Neuron (in vitro differentiated cells): Measurements from ENCODE around the gene SERP1.

ENCODE experiments used
- H2AFZ ChIP-seq: one replicate; pipeline ENCODE4 v1.6.1; 2013; ENCODE audit warnings: low read depth, mild to moderate bottlenecking, inconsistent platforms, low read length, moderate library complexity
- H3K27me3 ChIP-seq: one replicate; pipeline ENCODE4 v1.6.1; 2013; ENCODE audit warnings: low read length; ENCODE audit not compliant: insufficient read depth
- H3K36me3 ChIP-seq: one replicate; pipeline ENCODE4 v1.6.1; 2013; ENCODE audit warnings: low read length; ENCODE audit not compliant: insufficient read depth
- H3K4me1 ChIP-seq: one replicate; pipeline ENCODE4 v1.6.1; 2013; ENCODE audit warnings: low read length; ENCODE audit not compliant: insufficient read depth
- H3K4me3 ChIP-seq: 2 replicates; pipeline ENCODE4 v1.5.1; 2013; ENCODE audit warnings: mild to moderate bottlenecking, low read length, moderate library complexity
- H3K9me3 ChIP-seq: one replicate; pipeline ENCODE4 v1.6.1; 2013; ENCODE audit warnings: low read length

SERP1 gene

GRCh38 chr3:150546226-150547044 lies at the start of gene SERP1, which contains the start of gene EIF2A:
TSS of gene SERP1 (minus strand) at chr3:150546496. CDS start at chr3:150546135, 361 bp downstream.
TSS of gene EIF2A (plus strand) at chr3:150546787. CDS start at chr3:150546803, 16 bp downstream.
- H3K9me3 ChIP-seq: no peaks in the 10 kb centered on the region
- H3K4me1 ChIP-seq: peaks cover 28% of the 10 kb centered on the region
- H3K27me3 ChIP-seq: no peaks in the 10 kb centered on the region
- peak within 1 kb of the TSS; percentile 51 for H2AFZ ChIP-seq
- peaks cover 17% of the 10 kb centered on the region for H3K36me3 ChIP-seq
- H3K4me3 ChIP-seq: peak within 1 kb of the TSS; percentile 64

DNA sequence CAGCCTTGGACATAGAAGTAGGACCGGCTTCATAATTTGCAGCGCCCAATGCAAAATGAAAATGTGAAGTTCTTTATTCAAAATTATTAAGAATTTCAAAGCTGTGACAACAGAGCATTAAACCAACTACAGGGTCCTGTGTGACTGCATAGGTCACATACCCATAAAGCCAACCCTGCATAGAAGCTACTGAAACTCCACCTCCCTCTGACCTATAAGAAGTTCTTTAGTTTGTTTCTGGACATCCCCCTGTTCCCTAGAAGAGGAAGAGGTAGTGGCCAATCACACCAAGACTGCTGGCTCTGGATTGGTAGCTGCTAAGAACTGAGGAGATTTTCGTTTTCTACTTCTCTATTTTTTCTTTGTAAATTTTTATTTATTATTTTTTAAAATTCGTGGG lies 47.9 kb upstream of the SERP1 start:
- Histone ChIP-seq H3K36me3 (peaks cover 2% of the 10 kb centered on the region), H3K9me3 (peaks cover 3% of the 10 kb centered on the region), H2AFZ (no peak overlapping the region), H3K27me3 (no peaks in the 10 kb centered on the region), H3K4me3 (no peak overlapping the region), H3K4me1 (peaks cover 4% of the 10 kb centered on the region)

GRCh38 chr3:150589759-150590158 lies 43.5 kb upstream of the SERP1 start:
- no peak overlapping the region for H3K4me3 ChIP-seq
- H3K27me3 ChIP-seq: no peaks in the 10 kb centered on the region
- H3K4me1 ChIP-seq: no peaks in the 10 kb centered on the region
- no peak overlapping the region for H2AFZ ChIP-seq
- H3K9me3 ChIP-seq: peaks cover 2% of the 10 kb centered on the region
- H3K36me3 ChIP-seq: peaks cover 22% of the 10 kb centered on the region

DNA sequence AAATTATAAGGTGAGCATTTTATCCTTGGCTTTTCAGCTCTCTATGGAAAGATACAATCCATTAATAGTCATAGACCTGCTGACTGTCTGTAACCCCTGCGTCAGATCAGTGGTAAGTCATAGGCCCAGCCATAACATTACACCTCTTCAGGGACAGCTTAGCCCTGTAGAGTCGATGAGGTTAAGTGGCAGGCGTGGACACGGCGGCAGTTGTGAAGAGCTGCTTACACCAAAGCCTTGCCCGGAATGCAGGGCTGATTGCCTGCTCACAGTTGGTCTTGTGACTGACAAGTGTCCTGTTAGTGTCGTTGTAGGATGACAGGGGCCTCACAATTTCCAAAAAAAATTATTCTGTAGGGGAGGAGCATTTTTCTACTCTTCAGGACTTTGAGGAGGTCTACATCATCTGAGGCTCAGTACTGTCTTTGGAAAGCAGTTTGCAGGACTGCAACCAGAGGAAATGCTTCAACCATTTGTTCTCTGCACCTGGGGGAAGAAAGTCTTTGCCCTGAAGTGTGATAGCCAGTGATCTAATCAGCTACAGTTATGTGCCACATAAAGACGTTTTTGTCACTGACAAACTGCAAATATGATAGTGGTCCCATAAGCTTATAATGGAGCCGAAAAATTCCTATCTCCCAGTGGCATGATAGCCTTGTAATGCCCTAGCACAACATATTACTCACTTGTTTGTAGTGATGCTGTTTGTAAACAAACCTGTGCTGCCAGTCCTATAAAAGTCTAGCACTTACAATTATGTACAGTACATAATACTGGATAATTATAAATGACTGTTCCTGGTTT lies 41.9 kb upstream of the SERP1 start:
- Histone ChIP-seq H3K4me3 (no peak overlapping the region), H3K27me3 (no peaks in the 10 kb centered on the region), H3K9me3 (no peaks in the 10 kb centered on the region), H3K36me3 (peaks cover 32% of the 10 kb centered on the region), H3K4me1 (no peaks in the 10 kb centered on the region), H2AFZ (no peak overlapping the region)

- H3K4me3 ChIP-seq: no peak overlapping the region
- H3K27me3 ChIP-seq: no peaks in the 10 kb centered on the region
- peaks cover 57% of the 10 kb centered on the region for H3K36me3 ChIP-seq
- H2AFZ ChIP-seq: no peak overlapping the region
- H3K9me3 ChIP-seq: no peaks in the 10 kb centered on the region
- no peaks in the 10 kb centered on the region for H3K4me1 ChIP-seq
Observed at GRCh38 chr3:150583028-150583427, 36.7 kb upstream of the SERP1 start.

DNA sequence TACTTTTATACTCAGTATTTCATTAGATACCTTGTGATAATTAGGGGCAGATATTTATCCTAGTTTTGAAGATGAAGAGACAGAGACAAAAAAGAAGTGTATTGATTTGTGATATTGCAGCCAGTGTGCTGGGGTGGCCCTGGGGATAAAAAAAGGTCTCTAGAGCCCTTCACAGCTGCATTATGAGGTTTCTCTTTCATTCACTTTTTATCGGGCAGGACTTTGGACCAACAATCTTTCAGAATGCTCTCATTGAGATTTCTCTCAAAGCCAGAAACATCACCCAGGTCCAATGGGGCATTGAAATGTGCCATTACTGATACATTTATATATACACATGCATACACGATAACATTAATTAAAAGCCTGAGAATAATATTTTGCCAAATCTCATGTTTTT lies 36.3 kb upstream of the SERP1 start:
- Histone ChIP-seq H3K27me3 (no peaks in the 10 kb centered on the region), H3K36me3 (peaks cover 59% of the 10 kb centered on the region), H3K4me3 (no peak overlapping the region), H3K4me1 (no peaks in the 10 kb centered on the region), H3K9me3 (no peaks in the 10 kb centered on the region), H2AFZ (no peak overlapping the region)

- no peaks in the 10 kb centered on the region for H3K4me1 ChIP-seq
- peaks cover 69% of the 10 kb centered on the region for H3K36me3 ChIP-seq
- H3K4me3 ChIP-seq: no peak overlapping the region
- H2AFZ ChIP-seq: no peak overlapping the region
- no peaks in the 10 kb centered on the region for H3K9me3 ChIP-seq
- no peaks in the 10 kb centered on the region for H3K27me3 ChIP-seq
Observed at GRCh38 chr3:150581174-150581573, 34.9 kb upstream of the SERP1 start.

DNA sequence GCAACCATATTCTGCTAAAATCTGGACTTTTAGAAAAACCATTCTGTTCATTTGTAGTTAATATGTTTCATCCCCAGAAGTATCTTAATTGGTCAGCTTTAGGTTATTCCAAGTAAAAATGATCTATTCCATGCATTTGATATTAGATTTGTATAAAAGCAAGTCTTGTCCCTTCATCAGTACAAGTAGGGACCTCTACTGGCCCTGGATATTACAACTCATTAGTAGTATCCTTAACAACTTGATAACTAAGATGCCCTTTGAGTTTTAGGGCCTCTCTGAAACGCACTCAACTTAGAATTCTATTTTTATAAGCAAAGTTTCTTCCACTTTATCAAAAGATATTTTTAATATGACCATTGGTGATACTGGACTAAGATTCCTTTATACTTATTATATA lies 31.6 kb upstream of the SERP1 start:
- Histone ChIP-seq H3K27me3 (no peaks in the 10 kb centered on the region), H3K36me3 (peaks cover 62% of the 10 kb centered on the region), H3K4me1 (no peaks in the 10 kb centered on the region), H2AFZ (no peak overlapping the region), H3K4me3 (no peak overlapping the region), H3K9me3 (no peaks in the 10 kb centered on the region)

GRCh38 chr3:150567328-150567727 lies 21.0 kb upstream of the SERP1 start:
- Histone ChIP-seq H3K4me3 (no peak overlapping the region), H3K36me3 (peaks cover 68% of the 10 kb centered on the region), H3K27me3 (no peaks in the 10 kb centered on the region), H3K9me3 (no peaks in the 10 kb centered on the region), H2AFZ (no peak overlapping the region), H3K4me1 (no peaks in the 10 kb centered on the region)

DNA sequence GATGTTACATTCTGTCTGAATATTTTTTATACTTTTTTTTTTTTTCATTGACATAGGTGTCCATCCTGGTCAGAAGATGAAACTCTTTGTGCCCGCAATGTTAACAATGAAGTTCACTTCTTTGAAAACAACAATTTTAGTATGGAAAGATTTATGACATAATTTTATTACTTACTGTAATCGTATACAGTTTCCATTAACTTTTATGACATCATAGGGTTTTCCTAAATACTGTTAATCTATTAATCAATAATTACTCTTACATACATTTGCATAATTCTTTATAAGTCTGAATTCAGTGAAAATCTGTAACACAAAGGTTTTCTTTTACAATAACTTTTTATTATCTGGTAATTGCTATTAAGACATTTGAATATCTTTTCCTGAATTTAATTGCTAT lies 17.9 kb upstream of the SERP1 start:
- no peaks in the 10 kb centered on the region for H3K4me1 ChIP-seq
- no peaks in the 10 kb centered on the region for H3K9me3 ChIP-seq
- H2AFZ ChIP-seq: no peak overlapping the region
- no peak overlapping the region for H3K4me3 ChIP-seq
- H3K27me3 ChIP-seq: no peaks in the 10 kb centered on the region
- H3K36me3 ChIP-seq: peaks cover 52% of the 10 kb centered on the region

GRCh38 chr3:150557725-150558124 lies 11.4 kb upstream of the SERP1 start:
- Histone ChIP-seq H3K36me3 (peaks cover 37% of the 10 kb centered on the region), H3K4me3 (no peak overlapping the region), H3K27me3 (no peaks in the 10 kb centered on the region), H3K4me1 (no peaks in the 10 kb centered on the region), H3K9me3 (no peaks in the 10 kb centered on the region), H2AFZ (no peak overlapping the region)

DNA sequence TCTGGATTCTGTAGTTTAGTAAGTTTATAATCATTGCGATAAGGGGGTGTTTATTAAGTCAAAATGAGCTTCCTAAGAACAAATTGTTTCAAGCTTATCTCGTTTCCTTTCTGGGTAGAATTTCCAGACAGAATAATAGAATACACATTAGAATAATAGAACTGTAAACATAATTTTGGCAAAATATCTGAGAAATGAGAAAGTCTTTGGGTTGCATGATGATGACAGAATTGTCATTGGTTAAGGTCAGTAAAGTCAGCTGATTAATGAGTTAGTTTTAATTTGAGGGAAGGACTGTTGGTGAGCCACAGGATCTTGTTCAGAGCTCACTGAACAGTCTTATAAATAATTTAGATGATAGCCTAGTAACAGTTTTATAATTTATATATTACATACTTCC lies 10.5 kb upstream of the SERP1 start:
- Histone ChIP-seq H3K36me3 (peaks cover 42% of the 10 kb centered on the region), H3K27me3 (no peaks in the 10 kb centered on the region), H3K4me1 (no peaks in the 10 kb centered on the region), H3K4me3 (no peak overlapping the region), H2AFZ (no peak overlapping the region), H3K9me3 (no peaks in the 10 kb centered on the region)

DNA sequence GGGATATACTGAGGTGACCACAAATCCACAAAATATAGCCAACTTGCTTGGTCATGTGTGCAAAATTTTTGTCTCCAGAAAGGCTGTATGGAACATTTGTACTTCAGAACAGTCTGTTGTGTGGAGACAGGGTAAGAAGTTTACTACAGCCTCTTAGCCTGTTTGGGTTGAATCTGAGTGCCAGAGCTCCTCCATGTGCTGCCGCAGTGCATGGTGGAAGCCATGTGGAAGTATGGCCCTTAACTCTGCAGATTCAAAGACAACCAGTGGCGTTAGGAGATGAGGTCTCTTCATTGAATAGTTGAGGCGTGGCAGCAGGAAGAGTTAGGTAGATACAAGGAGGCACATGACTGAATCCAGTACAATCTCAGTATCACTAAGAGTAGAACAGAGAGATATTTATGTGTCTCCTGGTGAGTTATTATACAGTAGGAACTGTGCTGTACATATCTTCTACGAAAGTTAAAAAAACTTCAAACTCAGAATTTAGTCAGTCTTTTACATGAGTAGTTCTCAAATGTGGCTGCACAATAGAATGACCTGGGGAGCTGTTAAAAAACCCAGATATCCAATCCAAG lies 9.7 kb upstream of the SERP1 start:
- Histone ChIP-seq H3K4me1 (no peaks in the 10 kb centered on the region), H3K4me3 (no peak overlapping the region), H2AFZ (no peak overlapping the region), H3K27me3 (no peaks in the 10 kb centered on the region), H3K36me3 (peaks cover 42% of the 10 kb centered on the region), H3K9me3 (no peaks in the 10 kb centered on the region)
